Endodermal cell (in vitro differentiated cells): ENCODE results near the gene GOLGA2. TPM values are rescaled to one million over a fixed set of nuclear protein-coding genes. Genes with fewer than 3 reads are reported as not detected.

Experiments
- DNase-seq: peaks from one replicate; pipeline ENCODE4 v3.0.0-alpha.2; 2017
- H3K27ac ChIP-seq: 2 replicates; pipeline ENCODE4 v1.5.1; 2013; ENCODE audit warnings: mild to moderate bottlenecking, low read depth, low read length, moderate library complexity
- H3K27me3 ChIP-seq: 2 replicates; pipeline ENCODE4 v1.6.1; 2013; ENCODE audit warnings: mild to moderate bottlenecking, low read length, moderate library complexity; ENCODE audit not compliant: insufficient read depth, control insufficient read depth, poor library complexity, severe bottlenecking
- H3K36me3 ChIP-seq: 2 replicates; pipeline ENCODE4 v1.7.0; 2013; ENCODE audit warnings: mild to moderate bottlenecking, low read length, moderate library complexity; ENCODE audit not compliant: control insufficient read depth, insufficient read depth
- H3K4me1 ChIP-seq: one replicate; pipeline ENCODE4 v1.7.0; 2013; ENCODE audit warnings: low read length; ENCODE audit not compliant: control insufficient read depth, insufficient read depth
- H3K4me3 ChIP-seq: 2 replicates; pipeline ENCODE4 v1.5.1; 2013; ENCODE audit warnings: mild to moderate bottlenecking, low read length, moderate library complexity
- H3K9ac ChIP-seq: 2 replicates; pipeline ENCODE4 v1.6.1; 2013; ENCODE audit warnings: mild to moderate bottlenecking, low read length, moderate library complexity; ENCODE audit not compliant: poor library complexity, severe bottlenecking; ENCODE audit errors: extremely low read depth
- H3K9me3 ChIP-seq: 2 replicates; pipeline ENCODE4 v1.6.1; 2013; ENCODE audit warnings: mild to moderate bottlenecking, low read length, moderate library complexity; ENCODE audit not compliant: control insufficient read depth
- H3K27ac Mint-ChIP-seq: 2 replicates; pipeline ENCODE4 v1.8.0; 2020; ENCODE audit warnings: mixed read lengths
- H3K27me3 Mint-ChIP-seq: 2 replicates; pipeline ENCODE4 v1.8.0; 2021; ENCODE audit warnings: mild to moderate bottlenecking, mixed read lengths; ENCODE audit not compliant: insufficient read depth
- H3K36me3 Mint-ChIP-seq: 2 replicates; pipeline ENCODE4 v1.8.0; 2020; ENCODE audit warnings: low read depth, mixed read lengths
- H3K4me1 Mint-ChIP-seq: 2 replicates; pipeline ENCODE4 v1.8.0; 2020; ENCODE audit warnings: mixed read lengths
- H3K4me3 Mint-ChIP-seq: 2 replicates; pipeline ENCODE4 v1.8.0; 2020; ENCODE audit warnings: mild to moderate bottlenecking, moderate library complexity, mixed read lengths
- H3K9me3 Mint-ChIP-seq: 2 replicates; pipeline ENCODE4 v1.8.0; 2020; ENCODE audit warnings: mild to moderate bottlenecking, mixed read lengths
- WGBS, 2 experiments: methylation state at CpG; one replicate each; pipeline versions ENCODE4 v1.1.5 to v1.1.7; 2013; ENCODE audit warnings: missing lambda C conversion rate in 2 of 2, mixed read lengths in 1 of 2; ENCODE audit not compliant: insufficient coverage in 1 of 2, insufficient read length in 1 of 2; 5-methylcytosine and 5-hydroxymethylcytosine counted together
- total RNA-seq, 2 donors: library from RNA; stranded (reverse); fragmentation: NEBNext Ultra II Directional in 1 of 2; extraction: Animal tissue kit (Norgen Biotek cat#: 25700) in 1 of 2; gene quantifications; 2 replicates in 1 of 2; 3 replicates in 1 of 2; pipeline ENCODE4 v1.2.1, GENCODE V29; 2021
- TF ChIP-seq, protein P1 (sequence below): fragments of 200-600 bp; sonication (generic); conservative IDR thresholded peaks from 2 replicates; pipeline ENCODE4 v1.5.0; 2021; ENCODE audit warnings: antibody characterized with exemption, mild to moderate bottlenecking

GOLGA2 gene
- total RNA-seq, 2 donors from 2014 or later: 91.9 to 101 TPM

DNA sequence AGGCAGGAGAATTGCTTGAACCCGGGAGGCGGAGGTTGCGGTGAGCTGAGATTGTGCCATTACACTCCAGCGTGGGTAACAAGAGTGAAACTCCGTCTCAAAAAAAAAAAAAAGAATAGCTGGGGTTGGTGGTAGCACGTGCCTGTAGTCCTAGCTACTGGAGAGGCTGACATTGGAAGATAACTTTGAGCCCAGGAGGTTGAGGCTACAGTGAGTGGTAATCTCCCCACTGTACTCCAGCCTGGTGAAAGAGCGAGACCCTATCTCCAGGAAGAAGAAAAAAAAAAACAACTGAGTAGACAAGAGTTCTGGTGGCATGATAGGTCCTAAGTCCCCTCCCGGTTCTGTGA, 26.3 kb downstream of the GOLGA2 start:
- TF ChIP-seq, protein P1, sequence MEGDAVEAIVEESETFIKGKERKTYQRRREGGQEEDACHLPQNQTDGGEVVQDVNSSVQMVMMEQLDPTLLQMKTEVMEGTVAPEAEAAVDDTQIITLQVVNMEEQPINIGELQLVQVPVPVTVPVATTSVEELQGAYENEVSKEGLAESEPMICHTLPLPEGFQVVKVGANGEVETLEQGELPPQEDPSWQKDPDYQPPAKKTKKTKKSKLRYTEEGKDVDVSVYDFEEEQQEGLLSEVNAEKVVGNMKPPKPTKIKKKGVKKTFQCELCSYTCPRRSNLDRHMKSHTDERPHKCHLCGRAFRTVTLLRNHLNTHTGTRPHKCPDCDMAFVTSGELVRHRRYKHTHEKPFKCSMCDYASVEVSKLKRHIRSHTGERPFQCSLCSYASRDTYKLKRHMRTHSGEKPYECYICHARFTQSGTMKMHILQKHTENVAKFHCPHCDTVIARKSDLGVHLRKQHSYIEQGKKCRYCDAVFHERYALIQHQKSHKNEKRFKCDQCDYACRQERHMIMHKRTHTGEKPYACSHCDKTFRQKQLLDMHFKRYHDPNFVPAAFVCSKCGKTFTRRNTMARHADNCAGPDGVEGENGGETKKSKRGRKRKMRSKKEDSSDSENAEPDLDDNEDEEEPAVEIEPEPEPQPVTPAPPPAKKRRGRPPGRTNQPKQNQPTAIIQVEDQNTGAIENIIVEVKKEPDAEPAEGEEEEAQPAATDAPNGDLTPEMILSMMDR: no peak
- Histone ChIP-seq H3K27me3 (no peaks in the 10 kb centered on the region), H3K4me3 (no peak overlapping the region), H3K27ac (no peak overlapping the region), H3K4me1 (no peaks in the 10 kb centered on the region), H3K9ac (no peak overlapping the region), H3K36me3 (peaks cover 5% of the 10 kb centered on the region), H3K9me3 (no peaks in the 10 kb centered on the region)
- Mint-ChIP-seq H3K4me3 (peak overlapping the region; percentile 60), H3K27ac (peak overlapping the region; percentile 52), H3K36me3 (peaks cover 5% of the 10 kb centered on the region), H3K4me1 (peaks cover 9% of the 10 kb centered on the region), H3K27me3 (peaks cover 28% of the 10 kb centered on the region), H3K9me3 (no peaks in the 10 kb centered on the region)
- 92 to 93% methylated on average over 6 to 8 of the region's 8 CpGs for WGBS, 2 experiments
- no peak for DNase-seq

DNA sequence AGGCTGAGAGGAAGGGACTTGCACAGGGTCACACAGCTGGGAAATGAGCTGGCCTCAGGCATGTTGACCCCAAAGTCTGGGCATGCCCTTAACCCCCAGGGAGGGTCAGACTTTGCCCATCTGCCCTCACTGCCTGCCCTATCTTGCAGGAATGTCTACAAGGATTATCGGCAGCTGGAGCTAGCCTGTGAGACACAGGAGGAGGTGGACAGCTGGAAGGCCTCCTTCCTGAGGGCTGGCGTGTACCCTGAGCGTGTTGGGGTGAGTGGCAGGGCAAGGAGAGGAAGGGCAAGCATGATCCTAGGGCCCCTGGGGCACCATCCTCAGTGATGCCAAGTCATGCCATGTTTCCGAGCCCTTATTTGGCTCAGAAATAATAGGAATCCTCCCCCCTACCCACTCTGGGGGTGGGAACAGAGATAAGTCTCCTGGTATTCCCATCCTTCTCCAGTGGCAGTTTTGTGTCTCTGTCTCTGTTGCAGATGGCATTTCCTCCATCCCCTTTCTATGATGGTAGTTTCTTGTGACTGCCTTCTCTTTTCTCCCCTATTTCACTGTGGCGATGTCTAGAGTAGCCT, 28.5 kb downstream of the GOLGA2 start:
- Histone ChIP-seq H3K4me3 (no peak overlapping the region), H3K36me3 (peaks cover 5% of the 10 kb centered on the region), H3K27me3 (no peaks in the 10 kb centered on the region), H3K4me1 (no peaks in the 10 kb centered on the region), H3K27ac (no peak overlapping the region), H3K9me3 (no peaks in the 10 kb centered on the region), H3K9ac (no peak overlapping the region)
- WGBS, 2 experiments: 84 to 99% methylated on average over 2 to 5 of the region's 5 CpGs
- no peak for DNase-seq
- H3K27ac Mint-ChIP-seq: no peak overlapping the region
- no peaks in the 10 kb centered on the region for H3K9me3 Mint-ChIP-seq
- H3K4me1 Mint-ChIP-seq: peaks cover 9% of the 10 kb centered on the region
- H3K4me3 Mint-ChIP-seq: no peak overlapping the region
- peaks cover 27% of the 10 kb centered on the region for H3K27me3 Mint-ChIP-seq
- peaks cover 3% of the 10 kb centered on the region for H3K36me3 Mint-ChIP-seq
- TF ChIP-seq, protein P1: no peak

DNA sequence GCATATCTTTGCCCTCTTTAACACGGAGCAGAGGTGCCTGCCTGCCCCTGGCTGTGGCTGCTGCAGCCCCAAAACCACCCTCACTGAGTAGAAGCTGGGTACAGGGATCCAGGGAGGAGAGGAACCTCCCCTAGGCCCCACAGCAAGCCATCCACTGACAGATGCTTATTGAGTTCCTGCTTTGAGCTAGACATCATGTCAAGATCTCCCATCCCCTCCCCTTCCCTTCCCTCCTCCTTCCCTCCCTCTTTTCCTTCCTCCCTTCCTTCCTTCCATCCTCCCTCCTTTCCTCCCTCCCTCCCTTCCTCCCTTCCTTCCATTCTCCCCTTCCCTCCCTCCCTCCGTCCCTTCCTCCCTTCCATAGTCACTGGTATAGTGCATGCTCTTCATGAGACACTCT, 29.3 kb downstream of the GOLGA2 start:
- Histone ChIP-seq H3K4me3 (no peak overlapping the region), H3K27ac (peak overlapping the region; percentile 49), H3K27me3 (no peaks in the 10 kb centered on the region), H3K9me3 (no peaks in the 10 kb centered on the region), H3K4me1 (no peaks in the 10 kb centered on the region), H3K36me3 (peaks cover 5% of the 10 kb centered on the region), H3K9ac (no peak overlapping the region)
- WGBS, 2 experiments: 78 to 86% methylated on average over 2 of the region's 2 CpGs
- Mint-ChIP-seq H3K36me3 (no peaks in the 10 kb centered on the region), H3K9me3 (no peaks in the 10 kb centered on the region), H3K27ac (no peak overlapping the region), H3K4me1 (peaks cover 9% of the 10 kb centered on the region), H3K4me3 (no peak overlapping the region), H3K27me3 (peaks cover 19% of the 10 kb centered on the region)
- DNase-seq: peak; percentile 38
- TF ChIP-seq, protein P1: no peak
